Measurements from ENCODE around the gene PITPNM1.

PITPNM1 gene

GRCh38 chr11:67523556-67524479 is 18.7 kb upstream of the PITPNM1 start:
- H3K36me3 ChIP-seq = no peaks in the 10 kb centered on the region
- H3K4me3 ChIP-seq (ENCODE audit: low read depth in 1 of 2, low read length in 1 of 2) = no peak overlapping the region
- H3K9me3 ChIP-seq = no peaks in the 10 kb centered on the region
- no peak overlapping the region for H3K27ac ChIP-seq
- no peak for TF ChIP-seq CTCF (IDR thresholded peaks at IDR 0.05)
- H3K4me1 ChIP-seq (ENCODE audit: control insufficient read depth in 1 of 2, insufficient read depth in 1 of 2, low read depth in 1 of 2, low read length in 1 of 2) = no peaks in the 10 kb centered on the region
- peaks cover 3% of the 10 kb centered on the region for H3K27me3 ChIP-seq

- H3K27ac ChIP-seq = no peak within 1 kb of the TSS
- no peaks in the 10 kb centered on the region for H3K4me1 ChIP-seq (ENCODE audit: control insufficient read depth in 1 of 2, insufficient read depth in 1 of 2, low read depth in 1 of 2, low read length in 1 of 2)
- H3K4me3 ChIP-seq (ENCODE audit: low read depth in 1 of 2, low read length in 1 of 2) = no peak within 1 kb of the TSS
- H3K36me3 ChIP-seq = no peaks in the 10 kb centered on the region
- no peaks in the 10 kb centered on the region for H3K9me3 ChIP-seq
- H3K27me3 ChIP-seq = no peaks in the 10 kb centered on the region
- no peak for TF ChIP-seq CTCF (IDR thresholded peaks at IDR 0.05)
Measured at GRCh38 chr11:67522844-67523555, 17.8 kb upstream of the PITPNM1 start, which contains the start of gene CABP2. Gene CABP2 (minus strand): TSS chr11:67523446. CDS start chr11:67523326, 120 bp downstream.

GRCh38 chr11:67522338-67522737 is 17.2 kb upstream of the PITPNM1 start:
- H3K9me3 ChIP-seq = no peaks in the 10 kb centered on the region
- H3K27me3 ChIP-seq = no peaks in the 10 kb centered on the region
- H3K4me1 ChIP-seq (ENCODE audit: control insufficient read depth in 1 of 2, insufficient read depth in 1 of 2, low read depth in 1 of 2, low read length in 1 of 2) = no peaks in the 10 kb centered on the region
- no peak overlapping the region for H3K4me3 ChIP-seq (ENCODE audit: low read depth in 1 of 2, low read length in 1 of 2)
- H3K36me3 ChIP-seq = no peaks in the 10 kb centered on the region
- TF ChIP-seq CTCF (IDR thresholded peaks at IDR 0.05) = no peak
- no peak overlapping the region for H3K27ac ChIP-seq

GRCh38 chr11:67521924-67522323 is 16.8 kb upstream of the PITPNM1 start:
- Histone ChIP-seq H3K4me3 (ENCODE audit: low read depth in 1 of 2, low read length in 1 of 2) (no peak overlapping the region), H3K36me3 (no peaks in the 10 kb centered on the region), H3K9me3 (no peaks in the 10 kb centered on the region), H3K4me1 (ENCODE audit: control insufficient read depth in 1 of 2, insufficient read depth in 1 of 2, low read depth in 1 of 2, low read length in 1 of 2) (no peaks in the 10 kb centered on the region), H3K27ac (no peak overlapping the region), H3K27me3 (no peaks in the 10 kb centered on the region)
- no peak for TF ChIP-seq CTCF (IDR thresholded peaks at IDR 0.05)

- Histone ChIP-seq H3K4me3 (ENCODE audit: low read depth in 1 of 2, low read length in 1 of 2) (no peak overlapping the region), H3K36me3 (no peaks in the 10 kb centered on the region), H3K4me1 (ENCODE audit: control insufficient read depth in 1 of 2, insufficient read depth in 1 of 2, low read depth in 1 of 2, low read length in 1 of 2) (no peaks in the 10 kb centered on the region), H3K9me3 (no peaks in the 10 kb centered on the region), H3K27ac (no peak overlapping the region), H3K27me3 (no peaks in the 10 kb centered on the region)
- no peak for TF ChIP-seq CTCF (IDR thresholded peaks at IDR 0.05)
Measured at GRCh38 chr11:67520856-67521824, 16.0 kb upstream of the PITPNM1 start.

All from neutrophil (primary cell).